HG03139 (cell line): ENCODE results near the gene ERMARD.
A peak's percentile ranks its signal among the peaks of the same experiment; 100 is the strongest.

ENCODE experiments used
- ATAC-seq: cut with Tn5 transposase; IDR thresholded peaks from one replicate; pipeline ENCODE4 v1.9.1; 2021; ENCODE audit not compliant: unreplicated experiment

ERMARD gene

GRCh38 chr6:169783401-169783800, 32.0 kb downstream of the ERMARD start:
- no peak for ATAC-seq

GRCh38 chr6:169783971-169784820, 32.8 kb downstream of the ERMARD start:
- no peak for ATAC-seq

GRCh38 chr6:169784821-169785340, 33.5 kb downstream of the ERMARD start:
- ATAC-seq: no peak

- no peak for ATAC-seq
Measured at GRCh38 chr6:169785566-169785965, 34.1 kb downstream of the ERMARD start.

GRCh38 chr6:169786349-169786748, 34.9 kb downstream of the ERMARD start:
- no peak for ATAC-seq

GRCh38 chr6:169787797-169788196, 36.4 kb downstream of the ERMARD start:
- ATAC-seq: no peak

- ATAC-seq: no peak
Measured at GRCh38 chr6:169788809-169789145, 37.4 kb downstream of the ERMARD start.

GRCh38 chr6:169789146-169789943, 37.9 kb downstream of the ERMARD start:
- no peak for ATAC-seq

- ATAC-seq: peak; percentile 97
Measured at GRCh38 chr6:169789944-169790927, 38.8 kb downstream of the ERMARD start.

- no peak for ATAC-seq
Measured at GRCh38 chr6:169791721-169792131, 40.3 kb downstream of the ERMARD start.

- no peak for ATAC-seq
Measured at GRCh38 chr6:169792306-169793015, 41.0 kb downstream of the ERMARD start.

- no peak for ATAC-seq
Measured at GRCh38 chr6:169793408-169793807, 42.0 kb downstream of the ERMARD start.

GRCh38 chr6:169794317-169795055, 43.1 kb downstream of the ERMARD start:
- ATAC-seq: no peak

- no peak for ATAC-seq
Measured at GRCh38 chr6:169795196-169795595, 43.8 kb downstream of the ERMARD start.

- ATAC-seq: no peak
Measured at GRCh38 chr6:169798764-169799473, 47.5 kb downstream of the ERMARD start.

GRCh38 chr6:169799474-169799926, 48.1 kb downstream of the ERMARD start:
- no peak for ATAC-seq

- no peak for ATAC-seq
Measured at GRCh38 chr6:169800116-169800667, 48.8 kb downstream of the ERMARD start.

GRCh38 chr6:169800668-169801395, 49.4 kb downstream of the ERMARD start:
- no peak for ATAC-seq
